Activated T-cell treated with anti-CD3 and anti-CD28 coated beads, Interleukin-2, amount 50 U/mL, for 1 hour (primary cell): ENCODE results near the gene IAPP.
"Not testable (repeated sequence)": the region's sequence is repeated elsewhere in the genome, so short reads cannot be mapped to it uniquely, and the experiment has no call there.

Experiments used
- DNase-seq: peaks from one replicate; pipeline ENCODE4 v3.0.0-alpha.2; 2020

Gene IAPP

DNA sequence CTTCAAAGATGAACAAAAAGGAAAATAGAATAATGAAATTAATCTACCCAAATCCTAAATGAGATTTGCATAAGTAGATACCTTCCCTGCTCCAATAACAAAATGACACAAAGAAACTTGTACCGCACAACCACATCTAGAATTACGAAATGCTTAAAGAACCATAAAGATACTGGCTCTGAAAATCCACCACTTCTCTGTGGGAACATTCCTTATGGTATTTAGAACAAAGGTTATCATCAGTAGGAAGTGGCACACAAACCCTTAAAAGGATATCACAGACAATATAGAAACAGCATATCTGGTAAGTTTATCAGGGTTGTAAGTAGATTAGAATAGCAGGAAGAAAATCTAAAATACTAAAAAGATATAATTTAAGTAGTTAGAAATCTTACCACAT lies 11.6 kb downstream of the IAPP start:
- no peak for DNase-seq

DNA sequence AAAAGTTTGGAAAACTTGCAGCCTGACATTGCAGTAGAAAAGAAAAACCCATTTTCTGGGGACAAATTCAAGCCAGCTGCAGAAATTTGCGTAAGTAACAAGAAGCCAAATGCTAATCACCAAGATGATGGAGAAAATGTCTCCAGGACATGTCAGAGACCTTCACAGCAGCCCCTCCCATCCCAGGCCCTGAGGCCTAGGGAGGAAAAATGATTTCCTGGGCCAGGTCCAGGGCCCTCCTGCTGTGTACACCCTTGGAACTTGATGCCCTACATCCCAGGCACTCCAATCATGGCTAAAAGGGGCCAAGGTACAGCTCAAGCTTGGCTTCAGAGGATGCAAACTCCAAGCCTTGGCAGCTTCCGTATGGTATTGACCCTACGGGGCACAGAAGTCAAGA lies 14.5 kb downstream of the IAPP start:
- DNase-seq = no peak

DNA sequence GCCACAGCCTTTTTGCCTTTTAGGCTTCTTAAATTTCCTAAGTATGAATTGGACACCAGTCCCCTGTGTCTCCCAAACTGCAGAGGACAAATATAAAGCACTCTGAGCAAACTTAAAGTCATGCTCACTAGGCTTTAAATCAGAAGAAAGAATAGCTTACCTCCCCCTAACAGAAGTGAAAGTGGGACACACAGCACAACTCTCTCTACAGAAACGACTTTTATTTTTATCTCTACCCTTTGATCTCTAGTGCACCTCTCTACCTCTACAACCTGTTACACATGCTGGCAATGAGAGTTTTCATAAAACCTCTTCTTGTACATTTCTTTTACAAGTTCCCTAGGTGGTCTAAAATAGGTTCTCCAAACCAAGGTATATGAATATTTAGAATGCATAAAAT lies 19.7 kb downstream of the IAPP start:
- DNase-seq = no peak

DNA sequence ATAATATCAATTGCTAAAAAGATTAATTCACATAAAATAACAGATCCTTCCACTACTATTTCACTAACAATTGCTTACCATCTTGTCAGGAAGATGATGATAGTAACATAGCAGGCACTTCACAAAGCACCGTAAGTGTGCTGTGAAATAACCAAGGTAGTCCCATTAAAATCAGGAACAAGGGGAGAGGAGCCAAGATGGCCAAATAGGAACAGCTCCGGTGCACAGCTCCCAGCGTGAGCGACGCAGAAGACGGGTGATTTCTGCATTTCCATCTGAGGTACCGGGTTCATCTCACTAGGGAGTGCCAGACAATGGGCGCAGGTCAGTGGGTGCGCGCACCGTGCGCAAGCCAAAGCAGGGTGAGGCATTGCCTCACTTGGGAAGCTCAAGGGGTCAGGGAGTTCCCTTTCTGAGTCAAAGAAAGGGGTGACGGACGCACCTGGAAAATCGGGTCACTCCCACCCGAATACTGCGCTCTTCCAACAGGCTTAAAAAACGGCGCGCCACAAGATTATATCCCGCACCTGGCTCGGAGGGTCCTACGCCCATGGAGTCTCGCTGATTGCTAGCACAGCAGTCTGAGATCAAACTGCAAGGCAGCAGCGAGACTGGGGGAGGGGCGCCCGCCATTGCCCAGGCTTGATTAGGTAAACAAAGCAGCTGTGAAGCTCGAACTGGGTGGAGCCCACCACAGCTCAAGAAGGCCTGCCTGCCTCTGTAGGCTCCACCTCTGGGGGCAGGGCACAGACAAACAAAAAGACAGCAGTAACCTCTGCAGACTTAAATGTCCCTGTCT lies 22.3 kb downstream of the IAPP start:
- not testable (repeated sequence) for DNase-seq

DNA sequence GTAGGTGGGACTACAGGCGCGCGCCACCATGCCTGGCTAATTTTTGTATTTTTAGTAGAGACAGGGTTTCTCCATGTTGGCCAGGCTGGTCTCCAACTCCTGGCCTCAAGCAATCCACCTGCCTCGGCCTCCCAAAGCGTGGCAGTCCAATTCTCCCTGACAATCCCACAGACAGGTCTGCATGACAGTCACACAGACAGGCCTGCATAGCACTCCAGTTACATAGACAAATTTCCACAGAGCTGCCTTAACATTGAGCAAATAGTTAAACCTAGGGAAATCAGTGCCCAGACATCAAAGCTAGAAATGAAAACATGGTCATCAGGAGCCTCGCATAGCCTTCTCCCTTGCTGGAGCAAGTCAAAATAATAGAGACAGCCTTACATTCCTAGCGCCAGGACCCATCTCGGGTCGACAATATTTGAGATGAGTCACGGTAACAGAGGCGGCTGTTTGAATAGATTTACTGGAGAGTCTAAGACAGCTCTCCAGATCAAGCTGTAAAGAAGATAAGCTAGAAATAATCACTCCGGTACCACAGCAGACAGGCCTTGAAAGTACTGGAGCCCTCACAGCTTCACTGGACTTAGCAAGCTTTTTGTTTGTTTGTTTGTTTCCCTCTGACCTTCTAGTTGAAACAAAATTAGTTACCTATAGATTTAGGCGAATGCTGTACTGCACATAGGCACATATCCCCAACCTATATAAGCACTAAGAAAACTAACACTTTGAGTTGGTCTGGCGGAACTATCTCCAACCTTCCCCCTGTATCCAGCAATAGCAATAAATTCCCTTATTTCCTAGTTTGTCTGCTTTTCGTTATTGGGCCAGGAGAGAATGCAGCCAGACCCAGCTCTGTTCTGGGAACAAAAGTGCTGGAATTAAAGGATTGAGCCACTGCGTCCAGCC lies 40.9 kb downstream of the IAPP start:
- no peak for DNase-seq

DNA sequence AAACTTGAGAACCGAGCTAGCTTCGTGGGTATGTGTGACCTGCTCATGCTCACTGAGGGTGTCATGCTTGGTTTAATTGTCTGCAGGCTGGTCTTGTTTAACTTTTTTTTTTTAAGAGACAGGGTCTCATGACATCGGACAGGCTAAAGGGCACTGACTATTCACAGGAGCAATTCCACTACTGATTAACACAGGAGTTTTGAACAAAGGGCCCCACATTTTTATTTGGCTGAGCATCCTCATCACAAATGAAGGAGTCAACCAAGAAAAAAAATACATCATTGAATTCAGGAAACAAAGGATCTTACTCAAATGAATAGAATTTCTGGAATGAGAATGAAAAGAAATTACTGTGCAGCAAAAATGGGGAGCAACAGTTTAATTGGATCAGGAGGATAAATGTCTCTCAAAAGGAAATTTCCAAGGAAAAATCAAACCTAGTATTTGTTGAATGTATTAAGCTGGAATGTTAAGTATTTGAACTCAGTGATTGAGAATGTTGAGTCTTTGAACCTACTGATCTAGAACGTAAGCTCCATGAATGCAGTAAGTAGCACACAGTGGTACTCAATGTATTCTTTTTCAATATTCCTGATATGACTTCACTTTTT lies 43.9 kb downstream of the IAPP start:
- DNase-seq = no peak

DNA sequence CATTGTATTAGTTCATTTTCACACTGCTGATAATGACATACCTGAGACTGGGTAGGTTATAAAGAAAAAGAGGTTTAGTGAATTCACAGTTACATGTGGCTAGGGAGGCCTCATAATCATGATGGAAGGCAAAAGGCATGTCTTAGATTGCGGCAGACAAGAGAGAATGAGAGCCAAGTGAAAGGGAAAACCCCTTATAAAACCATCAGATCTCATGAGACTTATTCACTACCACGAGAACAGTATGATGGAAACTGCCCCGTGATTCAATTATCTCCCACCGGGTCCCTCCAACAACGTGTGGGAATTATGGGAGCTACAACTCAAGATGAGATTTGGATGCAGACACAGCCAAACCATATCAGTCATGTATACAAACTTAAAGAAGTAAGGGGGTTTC lies 45.7 kb downstream of the IAPP start:
- DNase-seq = not testable (repeated sequence)

DNA sequence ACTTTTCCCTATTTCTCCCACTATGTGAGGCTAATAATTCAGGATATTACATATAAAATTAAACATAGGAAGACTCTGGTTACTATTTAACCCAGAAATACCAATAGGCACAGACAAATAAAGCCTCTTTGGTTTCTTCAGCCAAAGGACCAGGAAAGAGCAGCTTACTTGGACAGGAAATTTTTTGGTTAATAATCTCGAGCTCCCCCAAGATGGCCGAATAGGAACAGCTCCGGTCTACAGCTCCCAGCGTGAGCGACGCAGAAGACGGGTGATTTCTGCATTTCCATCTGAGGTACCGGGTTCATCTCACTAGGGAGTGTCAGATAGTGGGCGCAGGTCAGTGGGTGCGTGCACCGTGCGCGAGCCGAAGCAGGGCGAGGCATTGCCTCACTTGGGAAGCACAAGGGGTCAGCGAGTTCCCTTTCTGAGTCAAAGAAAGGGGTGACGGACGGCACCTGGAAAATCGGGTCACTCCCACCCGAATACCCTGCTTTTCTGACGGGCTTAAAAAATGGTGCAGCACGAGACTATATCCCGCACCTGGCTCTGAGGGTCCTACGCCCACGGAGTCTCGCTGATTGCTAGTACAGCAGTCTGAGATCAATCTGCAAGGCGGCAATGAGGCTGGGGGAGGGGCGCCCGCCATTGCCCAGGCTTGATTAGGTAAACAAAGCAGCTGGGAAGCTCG lies 46.5 kb downstream of the IAPP start:
- not testable (repeated sequence) for DNase-seq

DNA sequence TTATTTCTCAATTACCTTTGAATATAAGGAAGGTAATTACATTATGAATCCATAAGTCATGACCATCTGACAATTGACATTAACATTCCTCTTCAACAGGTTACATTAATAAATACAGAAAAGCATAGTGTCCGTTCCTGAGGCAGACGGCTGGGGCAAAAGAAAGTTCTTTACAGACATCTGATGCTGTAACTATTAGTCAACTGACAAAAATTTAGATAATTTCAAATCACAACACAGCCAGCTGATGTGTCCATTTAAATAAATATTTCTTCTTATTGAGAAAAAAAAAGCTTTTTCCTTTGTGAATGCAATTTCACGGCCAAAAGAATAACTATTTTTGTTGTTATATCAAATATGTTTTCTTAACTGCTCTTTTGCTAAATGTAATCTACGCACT lies 55.5 kb downstream of the IAPP start:
- no peak for DNase-seq
